A673 (cell line): ENCODE data around the gene CLCNKA. TPM values are rescaled to one million over a fixed set of nuclear protein-coding genes. Genes with fewer than 3 reads are reported as not detected.

Experiments
- BruUV-seq: library from RNA; stranded (reverse); fragments of 400-500 nt; replicated peaks from 2 replicates; lab custom pipeline; 2021; lab: Mats Ljungman, UMichigan
- CTCF ChIA-PET: fragments of 300-600 bp; sonication (Branson Sonifier 250); formaldehyde crosslinking; loops from one replicate; lab custom pipeline; 2022; ENCODE audit warnings: antibody characterized with exemption; lab: Charles Lee
- POLR2A ChIA-PET: fragments of 300-600 bp; sonication (Branson Sonifier 250); formaldehyde crosslinking; loops from one replicate; lab custom pipeline; 2022; ENCODE audit warnings: antibody characterized with exemption; ENCODE audit not compliant: low non-redundant PET; lab: Charles Lee
- DNase-seq: peaks from one replicate; pipeline ENCODE4 v3.0.0-alpha.2; 2015; ENCODE audit warnings: low spot score
- H3K27ac ChIP-seq: fragments of 200-600 bp; sonication (generic); 2 replicates; pipeline ENCODE4 v1.5.1; 2016; ENCODE audit warnings: mixed run types, low read depth, mild to moderate bottlenecking, mixed read lengths, antibody characterized with exemption, low read length; ENCODE audit not compliant: poor library complexity, severe bottlenecking
- H3K27me3 ChIP-seq: fragments of 200-600 bp; sonication (generic); replicated peaks from 2 replicates; pipeline ENCODE4 v1.6.1; 2017; ENCODE audit warnings: mixed run types, low read depth, mild to moderate bottlenecking, mixed read lengths, antibody characterized with exemption, low read length; ENCODE audit not compliant: insufficient read depth, poor library complexity
- H3K36me3 ChIP-seq: fragments of 200-600 bp; sonication (generic); 2 replicates; pipeline ENCODE4 v1.6.1; 2016; ENCODE audit warnings: mixed run types, mild to moderate bottlenecking, mixed read lengths, antibody characterized with exemption, low read length; ENCODE audit not compliant: insufficient read depth, poor library complexity, severe bottlenecking
- H3K4me1 ChIP-seq: fragments of 200-600 bp; sonication (generic); 2 replicates; pipeline ENCODE4 v1.6.1; 2017; ENCODE audit warnings: mixed run types, mild to moderate bottlenecking, mixed read lengths, antibody characterized with exemption, low read length; ENCODE audit not compliant: insufficient read depth, poor library complexity, severe bottlenecking
- H3K4me3 ChIP-seq: fragments of 200-600 bp; sonication (generic); 2 replicates; pipeline ENCODE4 v1.5.1; 2016; ENCODE audit warnings: low read depth, mixed run types, mild to moderate bottlenecking, mixed read lengths, low read length; ENCODE audit not compliant: poor library complexity, severe bottlenecking
- H3K9me3 ChIP-seq: fragments of 200-600 bp; sonication (generic); 2 replicates; pipeline ENCODE4 v1.6.1; 2016; ENCODE audit warnings: mixed run types, low read depth, mild to moderate bottlenecking, mixed read lengths, antibody characterized with exemption, low read length; ENCODE audit not compliant: poor library complexity, severe bottlenecking
- EZH2 ChIP-seq: fragments of 200-600 bp; sonication (generic); IDR thresholded peaks from 2 replicates; pipeline ENCODE4 v1.6.1; 2017; ENCODE audit warnings: borderline replicate concordance, low read depth, mild to moderate bottlenecking, mixed read lengths, antibody characterized with exemption, low read length; ENCODE audit not compliant: poor library complexity, severe bottlenecking
- intact Hi-C: fragments of 100-400 bp; cut with micrococcal nuclease; formaldehyde crosslinking; loops from one replicate; pipeline ENCODE4 v1.10.0; 2022; ENCODE audit not compliant: unreplicated experiment
- total RNA-seq: library from RNA; stranded (reverse); gene quantifications from 2 replicates; pipeline ENCODE4 v1.2.3, GENCODE V29; 2021
- TF ChIP-seq, protein P1 (sequence below): fragments of 300-800, 200-600 bp; sonication (generic); conservative IDR thresholded peaks from 2 replicates; pipeline ENCODE4 v1.5.1; 2017; ENCODE audit warnings: low read depth, mild to moderate bottlenecking, antibody characterized with exemption, low read length, moderate library complexity, mixed read lengths

CLCNKA gene
- total RNA-seq, 1 experiment from 2014 or later, result not detected

DNA sequence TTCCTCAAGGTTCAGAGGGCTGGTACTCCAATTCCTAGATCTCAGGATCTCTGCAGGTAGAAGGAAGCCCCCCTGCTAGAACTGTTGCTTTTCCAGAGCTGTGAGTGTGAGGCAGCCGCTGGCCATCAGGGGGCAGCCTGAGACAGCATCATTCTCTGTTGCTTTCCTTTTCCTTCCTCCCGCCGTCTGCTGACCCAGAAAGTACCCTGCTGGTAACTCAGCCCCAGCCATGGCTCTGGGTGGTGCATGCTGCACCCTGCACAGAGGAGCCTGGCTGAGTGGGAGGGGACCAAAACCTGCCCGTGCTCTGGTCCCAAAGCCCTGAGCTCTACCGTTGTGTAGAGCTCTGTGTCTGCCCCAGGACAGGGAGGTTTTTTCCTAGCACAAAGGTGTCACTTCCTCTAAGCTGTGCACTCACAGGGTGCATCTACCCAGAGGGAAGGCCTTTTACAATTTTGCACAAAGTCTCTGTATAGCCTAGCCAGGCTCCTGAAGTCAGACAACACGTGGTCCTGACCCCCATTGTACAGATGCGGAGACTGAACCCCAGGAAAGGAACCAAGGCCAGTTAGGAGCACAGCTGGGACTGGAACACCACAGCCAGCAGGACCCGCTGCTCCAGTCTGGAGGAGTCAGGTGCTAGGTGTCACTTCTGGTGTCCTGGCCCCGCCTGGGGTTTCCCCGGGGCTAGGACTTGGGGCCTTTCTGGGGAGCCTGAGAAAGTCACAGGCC is 57.3 kb downstream of the CLCNKA start:
- Histone ChIP-seq H3K36me3 (no peaks in the 10 kb centered on the region), H3K27ac (no peak overlapping the region), H3K9me3 (no peaks in the 10 kb centered on the region), H3K4me1 (no peaks in the 10 kb centered on the region), H3K4me3 (no peak overlapping the region), H3K27me3 (no peaks in the 10 kb centered on the region)
- no TSS peak for BruUV-seq
- DNase-seq, result peak; percentile 86
- intact Hi-C loops, result loop anchor here (2.0 kb wide), 5 partner anchors 76 to 284 kb away; partner anchors contain the start of gene CPLANE2
- TF ChIP-seq, protein P1, sequence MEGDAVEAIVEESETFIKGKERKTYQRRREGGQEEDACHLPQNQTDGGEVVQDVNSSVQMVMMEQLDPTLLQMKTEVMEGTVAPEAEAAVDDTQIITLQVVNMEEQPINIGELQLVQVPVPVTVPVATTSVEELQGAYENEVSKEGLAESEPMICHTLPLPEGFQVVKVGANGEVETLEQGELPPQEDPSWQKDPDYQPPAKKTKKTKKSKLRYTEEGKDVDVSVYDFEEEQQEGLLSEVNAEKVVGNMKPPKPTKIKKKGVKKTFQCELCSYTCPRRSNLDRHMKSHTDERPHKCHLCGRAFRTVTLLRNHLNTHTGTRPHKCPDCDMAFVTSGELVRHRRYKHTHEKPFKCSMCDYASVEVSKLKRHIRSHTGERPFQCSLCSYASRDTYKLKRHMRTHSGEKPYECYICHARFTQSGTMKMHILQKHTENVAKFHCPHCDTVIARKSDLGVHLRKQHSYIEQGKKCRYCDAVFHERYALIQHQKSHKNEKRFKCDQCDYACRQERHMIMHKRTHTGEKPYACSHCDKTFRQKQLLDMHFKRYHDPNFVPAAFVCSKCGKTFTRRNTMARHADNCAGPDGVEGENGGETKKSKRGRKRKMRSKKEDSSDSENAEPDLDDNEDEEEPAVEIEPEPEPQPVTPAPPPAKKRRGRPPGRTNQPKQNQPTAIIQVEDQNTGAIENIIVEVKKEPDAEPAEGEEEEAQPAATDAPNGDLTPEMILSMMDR, result peak; percentile 96
- TF ChIP-seq EZH2, result no peak
- ChIA-PET POLR2A (no interaction called here), CTCF (interaction anchor here (0.6 to 1.9 kb wide), 12 partner anchors 31 to 284 kb away, joined by 3 to 26 read pairs (median 6); partner anchors contain the start of gene EPHA2)

DNA sequence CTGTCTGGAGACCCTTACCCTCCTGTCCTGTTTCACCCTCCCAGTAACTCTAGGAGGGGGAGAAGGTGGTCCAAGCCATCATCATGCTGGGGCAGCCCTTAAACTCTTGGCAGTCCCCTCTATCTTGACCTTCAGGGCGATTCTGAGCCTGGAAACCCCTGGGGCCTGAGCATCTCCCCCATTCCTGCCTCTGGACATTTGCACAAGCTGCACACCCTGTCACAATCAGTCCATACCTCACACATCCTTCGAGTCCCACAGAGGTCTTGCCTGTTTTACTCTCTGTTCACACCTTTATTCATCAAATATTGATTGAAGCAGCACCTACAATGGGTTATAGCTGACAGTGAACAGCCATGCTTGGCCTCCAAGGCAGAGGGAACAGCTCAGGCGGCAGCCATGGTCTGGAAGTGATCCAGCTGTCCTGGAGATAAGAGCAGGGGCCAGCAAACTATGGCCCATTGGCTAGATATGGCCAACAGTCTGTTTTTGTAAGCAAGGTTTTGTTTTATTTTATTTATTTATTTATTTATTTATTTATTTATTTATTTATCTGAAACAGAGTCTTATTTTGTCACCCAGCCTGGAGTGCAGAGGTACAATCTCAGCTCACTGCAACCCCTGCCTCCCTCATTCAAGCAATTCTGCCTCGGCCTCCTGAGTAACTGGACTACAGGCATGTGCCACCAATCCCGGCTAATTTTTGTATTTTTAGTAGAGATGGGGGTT is 58.8 kb downstream of the CLCNKA start:
- CTCF ChIA-PET, result interaction anchor here (0.8 to 2.7 kb wide), 2 partner anchors 30 to 107 kb away, joined by 3 to 28 read pairs; no protein-coding TSS in a partner anchor
- intact Hi-C loops, result no loop called here
- DNase-seq, result no peak
- TF ChIP-seq EZH2, result no peak
- TF ChIP-seq, protein P1, result no peak
- POLR2A ChIA-PET, result interaction anchor here (0.6 kb wide), 1 partner anchor 556 kb away, joined by 16 read pairs; no protein-coding TSS in a partner anchor
- no peaks in the 10 kb centered on the region for H3K4me1 ChIP-seq
- no peaks in the 10 kb centered on the region for H3K9me3 ChIP-seq
- no TSS peak for BruUV-seq
- no peak overlapping the region for H3K4me3 ChIP-seq
- H3K36me3 ChIP-seq, result no peaks in the 10 kb centered on the region
- H3K27ac ChIP-seq, result no peak overlapping the region
- H3K27me3 ChIP-seq, result no peaks in the 10 kb centered on the region

DNA sequence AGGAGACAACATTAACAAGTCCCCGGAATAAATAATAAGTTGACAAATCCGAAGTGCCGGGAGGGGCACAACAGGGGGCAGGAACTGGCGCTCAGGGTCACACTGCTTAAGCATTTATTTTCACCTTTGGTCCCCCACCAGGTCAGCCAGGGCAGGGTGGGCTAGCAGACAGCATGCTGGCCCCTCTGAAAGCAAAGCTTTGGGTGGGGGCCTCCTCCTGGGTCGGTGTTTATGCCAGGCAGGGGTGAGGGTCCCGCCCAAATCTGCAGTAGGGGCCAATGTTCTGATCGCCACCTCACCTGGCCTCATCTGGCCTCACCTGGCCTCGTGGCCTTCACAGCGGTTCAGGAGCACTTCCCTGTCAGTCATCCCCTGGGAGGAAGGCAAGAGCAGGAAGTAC is 59.8 kb downstream of the CLCNKA start:
- Histone ChIP-seq H3K4me1 (no peaks in the 10 kb centered on the region), H3K36me3 (no peaks in the 10 kb centered on the region), H3K4me3 (no peak overlapping the region), H3K27ac (no peak overlapping the region), H3K9me3 (no peaks in the 10 kb centered on the region), H3K27me3 (no peaks in the 10 kb centered on the region)
- TF ChIP-seq EZH2, result no peak
- TF ChIP-seq, protein P1, result no peak
- no TSS peak for BruUV-seq
- POLR2A ChIA-PET, result no interaction called here
- intact Hi-C loops, result loop anchor here (1.0 kb wide), 1 partner anchor 106 kb away; no protein-coding TSS in a partner anchor
- CTCF ChIA-PET, result interaction anchor here (0.6 to 2.7 kb wide), 7 partner anchors 8 to 282 kb away, joined by 3 to 28 read pairs (median 5); partner anchors contain the start of gene FAM131C
- DNase-seq, result no peak
